ENCODE data around the gene EXOSC1. TPM values are rescaled to one million over a fixed set of nuclear protein-coding genes. Genes with fewer than 3 reads are reported as not detected.
"Not testable (repeated sequence)": the region's sequence is repeated elsewhere in the genome, so short reads cannot be mapped to it uniquely, and the experiment has no call there.

The EXOSC1 gene
- total RNA-seq, 1 donor from 2014 or later = 20.6 TPM

- DNase-seq (ENCODE audit: low read depth in 2 of 2) = no peak
Observed at GRCh38 chr10:97459111-97459510, 13.3 kb upstream of the EXOSC1 start.

GRCh38 chr10:97456686-97457065 lies 10.9 kb upstream of the EXOSC1 start:
- no peak for DNase-seq (ENCODE audit: low read depth in 2 of 2)

- DNase-seq (ENCODE audit: low read depth in 2 of 2) = no peak
Observed at GRCh38 chr10:97456034-97456685, 10.4 kb upstream of the EXOSC1 start.

GRCh38 chr10:97454330-97455036 lies 8.7 kb upstream of the EXOSC1 start:
- DNase-seq (ENCODE audit: low read depth in 2 of 2) = peak; percentile 36 to 55

- DNase-seq (ENCODE audit: low read depth in 2 of 2) = no peak
Observed at GRCh38 chr10:97452352-97452751, 6.5 kb upstream of the EXOSC1 start.

- no peak for DNase-seq (ENCODE audit: low read depth in 2 of 2)
Observed at GRCh38 chr10:97451605-97452004, 5.8 kb upstream of the EXOSC1 start.

- peak; percentile 51 to 56 for DNase-seq (ENCODE audit: low read depth in 2 of 2)
Observed at GRCh38 chr10:97450828-97451227, 5.0 kb upstream of the EXOSC1 start.

GRCh38 chr10:97445357-97445721 lies 467 bp downstream of the EXOSC1 start:
- peak; percentile 16 to 19 for DNase-seq (ENCODE audit: low read depth in 2 of 2)

- no peak for DNase-seq (ENCODE audit: low read depth in 2 of 2)
Observed at GRCh38 chr10:97444212-97444611, 1.6 kb downstream of the EXOSC1 start.

- no peak for DNase-seq (ENCODE audit: low read depth in 2 of 2)
Observed at GRCh38 chr10:97442277-97442676, 3.5 kb downstream of the EXOSC1 start.

GRCh38 chr10:97435211-97435610 lies 10.6 kb downstream of the EXOSC1 start:
- no peak for DNase-seq (ENCODE audit: low read depth in 2 of 2)

GRCh38 chr10:97434557-97434956 lies 11.2 kb downstream of the EXOSC1 start:
- DNase-seq (ENCODE audit: low read depth in 2 of 2) = no peak

GRCh38 chr10:97434055-97434454 lies 11.8 kb downstream of the EXOSC1 start:
- DNase-seq (ENCODE audit: low read depth in 2 of 2) = no peak

- peak in 1 of 2 donors; percentile 40 for DNase-seq (ENCODE audit: low read depth in 2 of 2)
Observed at GRCh38 chr10:97428572-97428981, 17.2 kb downstream of the EXOSC1 start.

GRCh38 chr10:97427571-97428179 lies 18.1 kb downstream of the EXOSC1 start:
- DNase-seq (ENCODE audit: low read depth in 2 of 2) = peak; percentile 57 to 60

- DNase-seq (ENCODE audit: low read depth in 2 of 2) = peak; percentile 19 to 42
Observed at GRCh38 chr10:97426776-97427570, 18.8 kb downstream of the EXOSC1 start.

- peak; percentile 97 to 99 for DNase-seq (ENCODE audit: low read depth in 2 of 2)
Observed at GRCh38 chr10:97425964-97426775, 19.6 kb downstream of the EXOSC1 start, which contains the start of gene PGAM1. TSS of gene PGAM1 (plus strand) at chr10:97426191. CDS start at chr10:97426308, 117 bp downstream.

GRCh38 chr10:97423757-97424098 lies 22.1 kb downstream of the EXOSC1 start:
- DNase-seq (ENCODE audit: low read depth in 2 of 2) = not testable (repeated sequence)

GRCh38 chr10:97416565-97416964 lies 29.2 kb downstream of the EXOSC1 start:
- DNase-seq (ENCODE audit: low read depth in 2 of 2) = no peak

- DNase-seq (ENCODE audit: low read depth in 2 of 2) = peak in 1 of 2 donors; percentile 49
Observed at GRCh38 chr10:97412891-97413304, 32.9 kb downstream of the EXOSC1 start.

GRCh38 chr10:97411406-97411805 lies 34.4 kb downstream of the EXOSC1 start:
- no peak for DNase-seq (ENCODE audit: low read depth in 2 of 2)
